CD4-positive, alpha-beta T cell treated with Interleukin-4 for 1 hour (primary cell): ENCODE data around the gene CDH22.

Experiments used
- DNase-seq, 2 donors: peaks; one replicate each; pipeline ENCODE4 v3.0.0-alpha.2; 2020 to 2022

CDH22 gene

DNA sequence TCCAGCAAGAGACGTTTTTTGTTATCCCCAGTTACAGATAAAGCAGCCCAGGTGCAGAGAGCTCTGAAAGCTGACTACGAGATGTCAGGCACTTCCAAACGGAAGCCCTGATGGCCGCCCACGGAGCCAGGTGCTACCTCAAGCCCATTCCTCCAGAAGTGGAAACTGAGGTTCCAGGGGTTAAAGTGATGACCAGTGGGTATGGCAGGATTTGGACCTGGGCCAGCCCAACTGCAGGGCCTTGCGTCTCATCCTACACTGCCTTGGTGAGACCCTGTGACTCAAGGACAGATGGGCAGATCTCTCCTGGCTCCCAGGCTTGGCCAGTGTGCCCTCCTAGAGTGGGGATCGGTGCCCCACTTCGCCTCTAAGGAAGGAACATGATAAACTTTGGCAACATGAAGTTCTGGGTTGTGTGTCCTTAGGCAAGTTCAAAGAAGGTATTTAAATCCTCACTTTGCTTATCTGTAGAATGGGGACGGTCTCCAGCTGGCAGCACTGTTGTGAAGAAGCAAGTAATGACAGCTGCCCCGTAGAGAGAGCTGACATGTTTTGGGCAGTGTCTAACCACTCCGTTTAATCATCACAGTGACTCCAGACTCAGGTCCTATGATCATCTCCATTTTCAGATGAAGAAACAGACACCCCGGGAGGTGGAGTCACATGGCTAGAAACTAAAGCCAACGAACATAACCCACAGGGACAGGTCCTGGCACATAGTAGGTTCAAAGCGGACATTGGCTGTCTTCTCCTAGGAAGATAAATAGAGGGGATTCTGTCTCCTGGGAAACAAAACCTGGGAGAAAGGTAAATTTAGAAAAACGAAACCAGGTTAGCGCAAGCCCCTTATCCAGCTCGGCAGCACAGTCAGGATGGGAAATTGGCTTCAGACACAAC lies 34.4 kb upstream of the CDH22 start:
- DNase-seq, result no peak

DNA sequence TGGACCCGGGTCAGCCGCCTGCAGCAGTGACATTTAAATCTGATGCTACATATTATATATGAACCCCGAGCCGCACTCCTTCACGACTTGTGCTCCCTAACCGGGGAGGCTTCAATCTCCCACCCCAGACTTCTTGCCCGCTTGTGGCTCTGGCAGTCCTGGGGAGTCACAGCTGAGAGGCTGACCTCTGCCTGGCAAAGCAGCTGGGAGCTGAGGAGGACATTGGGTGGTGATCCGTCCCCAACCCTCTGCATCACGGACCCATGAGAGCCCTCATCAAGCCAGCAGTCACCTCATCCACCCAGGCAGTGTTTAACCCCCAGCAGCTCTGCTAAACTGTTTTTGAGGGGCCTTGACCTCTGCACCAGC lies 33.7 kb upstream of the CDH22 start:
- no peak for DNase-seq

- DNase-seq, result no peak
Observed at GRCh38 chr20:46341074-46342009, 33.0 kb upstream of the CDH22 start.

DNA sequence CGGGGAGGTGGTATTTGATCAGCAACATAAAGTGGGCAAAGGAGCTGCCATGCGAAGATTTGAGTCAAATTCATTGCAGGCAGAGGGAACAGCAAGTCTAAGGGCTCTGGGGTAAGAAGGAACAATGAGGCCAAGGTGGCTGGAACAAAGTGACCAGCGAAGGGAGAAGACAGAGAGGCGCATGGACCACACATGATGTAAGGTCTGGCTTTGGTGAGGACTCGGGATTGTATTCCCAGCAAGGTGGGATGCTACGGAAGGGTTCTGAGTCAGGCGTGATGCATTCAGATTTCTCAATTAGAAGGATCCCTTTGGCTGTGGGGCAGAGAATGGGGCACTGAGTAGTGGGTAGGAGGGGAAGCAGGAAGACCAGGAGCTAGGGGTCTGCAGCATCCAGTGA lies 30.7 kb upstream of the CDH22 start:
- no peak for DNase-seq

GRCh38 chr20:46336735-46337134 lies 28.4 kb upstream of the CDH22 start:
- DNase-seq, result no peak

GRCh38 chr20:46334303-46334904 lies 26.1 kb upstream of the CDH22 start:
- no peak for DNase-seq

GRCh38 chr20:46333161-46333991 lies 25.1 kb upstream of the CDH22 start:
- DNase-seq, result no peak

- DNase-seq, result no peak
Observed at GRCh38 chr20:46332373-46333160, 24.3 kb upstream of the CDH22 start.

DNA sequence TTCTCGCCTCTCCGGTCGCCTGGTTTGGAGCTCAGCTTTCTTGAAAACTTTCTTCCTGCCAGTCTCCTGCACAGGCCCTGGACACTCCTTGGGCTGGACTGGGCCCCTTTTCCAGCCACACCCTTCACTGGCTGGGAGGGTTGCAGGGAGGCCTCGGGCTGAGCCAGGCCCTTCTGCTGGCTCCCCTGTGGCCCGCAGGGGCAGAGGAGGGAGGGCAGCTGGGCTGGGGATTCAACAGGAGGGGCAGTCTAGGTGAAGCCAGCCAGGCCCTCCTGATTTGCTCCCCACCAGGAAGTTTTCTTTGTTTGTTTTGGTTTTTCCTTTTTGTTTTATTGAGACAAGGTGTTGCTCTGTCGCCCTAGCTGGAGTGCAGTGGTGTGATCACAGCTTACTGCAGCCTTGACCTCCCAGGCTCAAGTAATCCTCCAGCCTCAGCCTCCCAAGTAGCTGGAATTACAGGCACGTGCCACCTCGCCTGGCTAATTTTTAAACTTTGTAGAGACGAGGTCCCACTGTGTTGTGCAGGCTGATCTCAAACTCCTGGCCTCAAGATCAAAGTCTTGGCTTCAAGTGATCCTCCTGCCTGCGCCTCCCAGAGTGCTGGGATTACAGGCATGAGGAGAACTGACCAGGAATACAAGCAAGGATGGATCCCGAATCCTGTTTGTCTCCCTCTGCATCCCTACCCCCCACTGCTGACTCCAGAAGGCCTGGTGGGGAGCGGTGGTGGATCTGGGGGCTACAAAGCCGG lies 23.5 kb upstream of the CDH22 start:
- DNase-seq, result no peak

DNA sequence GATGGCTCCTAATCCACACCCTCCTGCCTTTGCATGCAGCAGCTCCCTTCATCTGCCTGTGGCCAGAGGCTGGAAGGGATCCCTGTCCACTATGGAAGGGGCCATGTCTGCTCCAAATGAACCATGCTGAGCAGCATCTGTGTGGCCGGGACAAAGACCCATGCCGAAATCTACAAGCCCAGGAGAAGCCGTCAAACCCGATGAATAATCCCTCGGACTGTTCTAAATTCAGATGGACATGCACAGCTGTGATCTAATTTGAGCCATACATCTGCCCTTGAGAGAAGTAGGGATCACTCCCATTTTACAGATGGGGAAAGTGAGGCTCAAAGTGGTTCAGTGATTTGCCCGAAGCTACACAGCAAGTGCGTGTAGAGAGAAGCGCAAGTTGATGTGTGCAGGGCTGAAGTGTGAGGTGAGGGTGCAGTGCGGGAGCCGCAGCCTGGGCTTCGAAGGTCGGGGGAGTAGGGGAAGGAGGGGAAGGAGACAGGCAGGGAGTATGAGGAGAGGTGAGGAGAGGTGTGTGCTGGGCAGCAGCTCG lies 22.6 kb upstream of the CDH22 start:
- no peak for DNase-seq

DNA sequence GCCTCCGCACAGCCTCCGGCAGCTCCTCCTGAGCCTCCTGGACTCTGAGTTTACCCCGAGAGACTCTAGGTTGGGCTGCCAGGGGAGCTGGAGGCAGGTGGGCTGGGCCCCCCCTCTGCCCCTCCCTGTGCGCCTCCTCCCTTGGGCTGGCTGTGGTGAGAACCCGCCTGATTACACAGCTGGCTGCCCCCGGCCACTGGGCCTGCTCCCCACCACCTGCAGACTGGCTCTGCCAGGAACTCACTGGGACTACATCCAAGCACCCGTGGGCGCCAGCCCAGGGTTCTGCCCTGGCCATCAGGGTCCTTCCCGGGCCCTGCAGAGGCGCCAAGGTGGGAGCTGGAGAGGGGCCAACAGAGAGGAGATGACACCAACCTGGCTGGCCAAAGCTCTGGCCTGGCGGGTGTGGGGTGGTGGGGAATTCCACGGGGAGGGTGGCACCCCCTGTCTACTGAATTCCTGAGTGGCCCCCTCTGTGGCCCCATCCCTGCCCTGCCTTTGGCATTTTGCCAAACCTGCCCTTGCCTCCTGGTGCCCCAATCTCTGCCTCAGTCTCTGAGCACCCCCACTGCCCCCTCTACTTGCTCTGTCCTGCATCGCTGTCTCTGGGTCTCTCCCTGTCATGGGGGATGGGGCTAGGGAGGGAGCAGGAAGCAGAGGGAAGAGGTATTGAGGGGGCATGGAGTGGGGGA lies 21.9 kb upstream of the CDH22 start:
- DNase-seq, result no peak

- no peak for DNase-seq
Observed at GRCh38 chr20:46328200-46328882, 20.0 kb upstream of the CDH22 start.

GRCh38 chr20:46327557-46327956 lies 19.3 kb upstream of the CDH22 start:
- no peak for DNase-seq

- DNase-seq, result no peak
Observed at GRCh38 chr20:46325789-46326188, 17.5 kb upstream of the CDH22 start.

DNA sequence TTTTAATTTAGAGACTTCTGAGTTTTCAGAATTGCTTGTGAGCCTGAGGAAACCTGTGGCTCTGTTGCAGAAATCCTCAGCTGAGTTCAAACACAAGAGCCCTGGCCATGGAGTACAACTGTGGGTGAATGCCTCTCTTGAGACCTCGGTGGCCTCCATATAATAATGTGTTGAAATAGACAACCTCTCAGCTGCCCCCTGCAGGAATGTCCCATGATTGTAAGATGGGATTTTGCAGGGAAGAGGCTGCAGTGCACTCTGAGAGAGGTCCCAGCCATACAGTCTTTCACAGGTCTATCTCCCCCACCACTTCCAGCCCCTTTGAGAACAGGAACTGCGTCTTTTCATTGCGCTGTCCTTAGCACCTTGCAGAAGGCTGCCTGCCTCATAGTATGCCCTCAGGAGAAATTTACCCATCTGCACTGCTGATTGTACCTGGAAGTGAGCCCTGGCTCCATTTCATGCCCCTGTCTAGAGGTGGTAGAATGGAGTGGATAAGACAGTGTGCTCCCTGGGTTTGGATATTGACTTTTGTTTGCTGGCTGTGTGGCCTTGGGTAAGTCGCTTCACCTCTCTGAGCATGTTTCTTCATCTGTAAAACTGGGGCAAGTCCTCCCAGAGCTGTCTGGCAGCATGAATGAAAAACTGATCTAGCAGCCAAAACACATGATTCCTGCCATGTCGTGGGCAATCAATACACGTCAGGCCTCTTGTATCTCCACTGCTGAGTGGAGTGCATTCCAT lies 16.8 kb upstream of the CDH22 start:
- DNase-seq, result no peak

DNA sequence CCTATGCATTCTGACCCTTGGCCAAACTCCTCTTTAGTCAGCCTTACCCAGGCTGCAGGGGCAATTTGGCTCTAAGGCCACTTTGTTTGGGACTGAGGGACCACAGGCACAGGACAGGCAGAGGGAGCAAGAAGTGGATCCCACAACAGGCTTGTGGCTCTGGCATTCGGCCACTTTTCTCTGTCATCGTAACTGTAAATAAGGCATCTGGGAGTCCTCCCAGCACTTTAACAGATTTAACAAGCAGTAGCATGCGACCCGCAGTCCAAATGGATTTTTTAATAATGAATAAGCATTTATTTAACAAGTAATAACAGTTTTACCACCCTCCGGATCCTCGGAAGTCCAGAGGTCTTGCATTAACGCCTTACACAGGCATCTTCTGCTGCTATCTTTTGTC lies 16.1 kb upstream of the CDH22 start:
- no peak for DNase-seq

DNA sequence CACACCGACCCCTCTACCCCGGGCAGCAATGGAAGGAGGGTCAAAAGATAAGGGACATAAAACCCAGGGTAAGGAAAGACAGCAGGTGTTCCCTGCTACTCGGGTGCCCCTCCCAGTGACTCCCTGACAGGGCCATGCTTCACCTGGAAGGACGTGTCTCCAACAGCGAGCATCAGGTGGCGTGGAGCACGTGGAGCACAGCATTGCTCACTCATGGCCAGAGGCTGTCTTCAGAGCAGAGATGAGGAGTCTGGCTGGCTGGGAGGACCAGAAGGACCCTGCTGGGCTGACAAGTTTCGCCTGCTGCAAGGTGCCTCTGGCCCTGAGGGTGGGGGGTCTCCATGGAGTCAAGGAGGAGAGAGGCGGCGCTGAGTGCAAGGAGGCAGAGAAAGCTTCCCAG lies 15.3 kb upstream of the CDH22 start:
- DNase-seq, result no peak

DNA sequence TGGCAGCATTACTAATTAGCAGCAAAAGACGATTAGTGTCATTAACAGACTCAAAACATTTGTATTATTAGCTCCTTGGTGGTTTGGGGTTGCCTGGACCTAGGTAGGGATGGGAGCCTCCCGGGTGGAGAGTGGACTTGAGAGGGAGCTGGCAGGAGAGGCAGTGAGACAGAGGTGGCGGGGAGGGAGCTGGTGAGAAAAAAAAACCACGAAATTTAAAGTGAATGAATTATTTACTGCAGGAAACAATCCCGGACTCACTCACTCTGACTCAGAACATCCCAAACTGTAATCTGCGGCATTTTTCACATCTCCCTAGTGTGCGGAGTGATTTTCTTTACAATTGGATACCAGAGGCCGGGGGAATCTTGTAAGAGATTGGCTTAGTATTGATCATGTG lies 14.3 kb upstream of the CDH22 start:
- no peak for DNase-seq
